Stimulated activated CD8-positive, alpha-beta memory T cell treated with anti-CD3 and anti-CD28 coated beads, Interleukin-4, amount 100 ng/mL, for 48 hours (primary cell): ENCODE data around the gene GHRHR.

ENCODE experiments used
- DNase-seq: peaks from one replicate; pipeline ENCODE4 v3.0.0-alpha.2; 2020

The GHRHR gene

GRCh38 chr7:31017032-31017675 is 53.4 kb downstream of the GHRHR start:
- no peak for DNase-seq

GRCh38 chr7:31017721-31018120 is 54.0 kb downstream of the GHRHR start:
- DNase-seq = no peak

GRCh38 chr7:31019509-31019908 is 55.8 kb downstream of the GHRHR start:
- DNase-seq = no peak

GRCh38 chr7:31020161-31020560 is 56.4 kb downstream of the GHRHR start:
- no peak for DNase-seq

- no peak for DNase-seq
Observed at GRCh38 chr7:31020652-31021051, 56.9 kb downstream of the GHRHR start.

GRCh38 chr7:31022117-31022516 is 58.4 kb downstream of the GHRHR start:
- DNase-seq = no peak

- no peak for DNase-seq
Observed at GRCh38 chr7:31022726-31023125, 59.0 kb downstream of the GHRHR start.

- DNase-seq = no peak
Observed at GRCh38 chr7:31023877-31024276, 60.1 kb downstream of the GHRHR start.

GRCh38 chr7:31027161-31027965 is 63.6 kb downstream of the GHRHR start:
- no peak for DNase-seq

GRCh38 chr7:31028006-31028405 is 64.3 kb downstream of the GHRHR start:
- no peak for DNase-seq

GRCh38 chr7:31028417-31028992 is 64.8 kb downstream of the GHRHR start:
- no peak for DNase-seq
